ENCODE measurements around the gene DCUN1D5.

GRCh38 chr11:103076361-103076760 is 15.6 kb downstream of the DCUN1D5 start:
- TF ChIP-seq TAF1 (CRISPR knock-in tag; IDR thresholded peaks at IDR 0.05): no peak
- TF ChIP-seq ZZZ3 (CRISPR knock-in tag; IDR thresholded peaks at IDR 0.05; ENCODE audit: borderline replicate concordance): no peak
- TF ChIP-seq TCF7L2 (IDR thresholded peaks at IDR 0.05; ENCODE audit: low read depth, low read length): no peak
- TF ChIP-seq KDM5B (CRISPR knock-in tag; IDR thresholded peaks at IDR 0.05; ENCODE audit: borderline replicate concordance): no peak
- no peak for TF ChIP-seq RFX5 (IDR thresholded peaks at IDR 0.05; ENCODE audit: low read depth, low read length)
- TF ChIP-seq, protein P1, sequence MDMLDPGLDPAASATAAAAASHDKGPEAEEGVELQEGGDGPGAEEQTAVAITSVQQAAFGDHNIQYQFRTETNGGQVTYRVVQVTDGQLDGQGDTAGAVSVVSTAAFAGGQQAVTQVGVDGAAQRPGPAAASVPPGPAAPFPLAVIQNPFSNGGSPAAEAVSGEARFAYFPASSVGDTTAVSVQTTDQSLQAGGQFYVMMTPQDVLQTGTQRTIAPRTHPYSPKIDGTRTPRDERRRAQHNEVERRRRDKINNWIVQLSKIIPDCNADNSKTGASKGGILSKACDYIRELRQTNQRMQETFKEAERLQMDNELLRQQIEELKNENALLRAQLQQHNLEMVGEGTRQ (IDR thresholded peaks at IDR 0.05; ENCODE audit: low read depth, low read length): no peak
- TF ChIP-seq, protein P1 (CRISPR knock-in tag; IDR thresholded peaks at IDR 0.05; ENCODE audit: borderline replicate concordance): no peak
- TF ChIP-seq ATF2 (CRISPR knock-in tag; IDR thresholded peaks at IDR 0.05): no peak
- no peak for TF ChIP-seq ZBTB42 (CRISPR knock-in tag; IDR thresholded peaks at IDR 0.05)
- TF ChIP-seq HNRNPUL1 (IDR thresholded peaks at IDR 0.05; ENCODE audit: low read depth, low read length): no peak
- no peak for TF ChIP-seq CTCF (CRISPR knock-in tag; IDR thresholded peaks at IDR 0.05)
